Measurements from ENCODE around the gene UROC1.

Gene UROC1

GRCh38 chr3:126517291-126517951 lies at the start of gene UROC1:
TSS of gene UROC1 (minus strand) at chr3:126517773. CDS start at chr3:126517719, 54 bp downstream.
- H3K27ac Mint-ChIP-seq: no peak within 1 kb of the TSS
- no peak for DNase-seq (ENCODE audit: low spot score)
- no peak within 1 kb of the TSS for H3K4me3 Mint-ChIP-seq
- H3K27me3 Mint-ChIP-seq (ENCODE audit: low read depth): peaks cover 5% of the 10 kb centered on the region
- H3K9me3 Mint-ChIP-seq: no peaks in the 10 kb centered on the region
- no peaks in the 10 kb centered on the region for H3K36me3 Mint-ChIP-seq (ENCODE audit: low read depth)
- H3K4me1 Mint-ChIP-seq (ENCODE audit: low read depth): no peaks in the 10 kb centered on the region

- H3K9me3 Mint-ChIP-seq: no peaks in the 10 kb centered on the region
- no peak overlapping the region for H3K27ac Mint-ChIP-seq
- DNase-seq (ENCODE audit: low spot score): no peak
- peaks cover 37% of the 10 kb centered on the region for H3K27me3 Mint-ChIP-seq (ENCODE audit: low read depth)
- no peaks in the 10 kb centered on the region for H3K36me3 Mint-ChIP-seq (ENCODE audit: low read depth)
- no peak overlapping the region for H3K4me3 Mint-ChIP-seq
- H3K4me1 Mint-ChIP-seq (ENCODE audit: low read depth): no peaks in the 10 kb centered on the region
Observed at GRCh38 chr3:126562737-126563276, 45.2 kb upstream of the UROC1 start.

GRCh38 chr3:126558336-126559071 lies 40.9 kb upstream of the UROC1 start, which contains the start of gene C3orf22:
TSS of gene C3orf22 (minus strand) at chr3:126558932. CDS start at chr3:126553390, 5,542 bp downstream.
- H3K9me3 Mint-ChIP-seq: no peaks in the 10 kb centered on the region
- H3K4me3 Mint-ChIP-seq: no peak within 1 kb of the TSS
- peaks cover 21% of the 10 kb centered on the region for H3K27me3 Mint-ChIP-seq (ENCODE audit: low read depth)
- H3K27ac Mint-ChIP-seq: no peak within 1 kb of the TSS
- no peaks in the 10 kb centered on the region for H3K4me1 Mint-ChIP-seq (ENCODE audit: low read depth)
- DNase-seq (ENCODE audit: low spot score): no peak
- H3K36me3 Mint-ChIP-seq (ENCODE audit: low read depth): no peaks in the 10 kb centered on the region

- H3K27me3 Mint-ChIP-seq (ENCODE audit: low read depth): peaks cover 19% of the 10 kb centered on the region
- no peaks in the 10 kb centered on the region for H3K4me1 Mint-ChIP-seq (ENCODE audit: low read depth)
- no peak for DNase-seq (ENCODE audit: low spot score)
- no peaks in the 10 kb centered on the region for H3K9me3 Mint-ChIP-seq
- H3K36me3 Mint-ChIP-seq (ENCODE audit: low read depth): no peaks in the 10 kb centered on the region
- no peak overlapping the region for H3K27ac Mint-ChIP-seq
- no peak overlapping the region for H3K4me3 Mint-ChIP-seq
Observed at GRCh38 chr3:126557761-126558160, 40.2 kb upstream of the UROC1 start.

DNA sequence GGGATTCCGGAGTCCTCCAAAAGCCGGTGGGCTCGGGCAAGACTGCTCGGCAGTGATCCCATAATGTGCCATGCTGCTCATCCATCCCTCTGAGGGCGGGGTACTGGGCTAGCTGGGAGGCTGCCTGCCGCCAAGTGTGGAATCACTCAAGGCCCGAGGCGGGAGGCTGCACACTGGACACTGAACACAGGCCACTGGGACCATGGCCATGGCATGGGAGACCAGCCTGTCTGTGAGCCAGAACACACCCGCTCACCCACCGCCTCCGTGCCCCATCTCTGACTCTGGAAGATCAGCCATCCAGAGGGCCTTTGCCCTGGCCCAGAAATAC lies 39.8 kb upstream of the UROC1 start:
- peaks cover 15% of the 10 kb centered on the region for H3K27me3 Mint-ChIP-seq (ENCODE audit: low read depth)
- no peaks in the 10 kb centered on the region for H3K4me1 Mint-ChIP-seq (ENCODE audit: low read depth)
- no peak for DNase-seq (ENCODE audit: low spot score)
- H3K4me3 Mint-ChIP-seq: no peak overlapping the region
- H3K36me3 Mint-ChIP-seq (ENCODE audit: low read depth): no peaks in the 10 kb centered on the region
- no peak overlapping the region for H3K27ac Mint-ChIP-seq
- H3K9me3 Mint-ChIP-seq: no peaks in the 10 kb centered on the region

GRCh38 chr3:126556637-126557414 lies 39.3 kb upstream of the UROC1 start:
- no peaks in the 10 kb centered on the region for H3K9me3 Mint-ChIP-seq
- no peaks in the 10 kb centered on the region for H3K36me3 Mint-ChIP-seq (ENCODE audit: low read depth)

GRCh38 chr3:126555795-126556636 lies 38.4 kb upstream of the UROC1 start:
- no peak for DNase-seq (ENCODE audit: low spot score)
- Mint-ChIP-seq H3K9me3 (no peaks in the 10 kb centered on the region), H3K4me3 (no peak overlapping the region), H3K27ac (no peak overlapping the region), H3K4me1 (ENCODE audit: low read depth) (no peaks in the 10 kb centered on the region), H3K36me3 (ENCODE audit: low read depth) (no peaks in the 10 kb centered on the region), H3K27me3 (ENCODE audit: low read depth) (peaks cover 7% of the 10 kb centered on the region)

More at GRCh38 chr3:126556637-126557414, 39.3 kb upstream of the UROC1 start:
- Mint-ChIP-seq H3K4me3 (no peak overlapping the region), H3K27me3 (ENCODE audit: low read depth) (peaks cover 11% of the 10 kb centered on the region), H3K4me1 (ENCODE audit: low read depth) (no peaks in the 10 kb centered on the region), H3K27ac (no peak overlapping the region)
- no peak for DNase-seq (ENCODE audit: low spot score)

DNA sequence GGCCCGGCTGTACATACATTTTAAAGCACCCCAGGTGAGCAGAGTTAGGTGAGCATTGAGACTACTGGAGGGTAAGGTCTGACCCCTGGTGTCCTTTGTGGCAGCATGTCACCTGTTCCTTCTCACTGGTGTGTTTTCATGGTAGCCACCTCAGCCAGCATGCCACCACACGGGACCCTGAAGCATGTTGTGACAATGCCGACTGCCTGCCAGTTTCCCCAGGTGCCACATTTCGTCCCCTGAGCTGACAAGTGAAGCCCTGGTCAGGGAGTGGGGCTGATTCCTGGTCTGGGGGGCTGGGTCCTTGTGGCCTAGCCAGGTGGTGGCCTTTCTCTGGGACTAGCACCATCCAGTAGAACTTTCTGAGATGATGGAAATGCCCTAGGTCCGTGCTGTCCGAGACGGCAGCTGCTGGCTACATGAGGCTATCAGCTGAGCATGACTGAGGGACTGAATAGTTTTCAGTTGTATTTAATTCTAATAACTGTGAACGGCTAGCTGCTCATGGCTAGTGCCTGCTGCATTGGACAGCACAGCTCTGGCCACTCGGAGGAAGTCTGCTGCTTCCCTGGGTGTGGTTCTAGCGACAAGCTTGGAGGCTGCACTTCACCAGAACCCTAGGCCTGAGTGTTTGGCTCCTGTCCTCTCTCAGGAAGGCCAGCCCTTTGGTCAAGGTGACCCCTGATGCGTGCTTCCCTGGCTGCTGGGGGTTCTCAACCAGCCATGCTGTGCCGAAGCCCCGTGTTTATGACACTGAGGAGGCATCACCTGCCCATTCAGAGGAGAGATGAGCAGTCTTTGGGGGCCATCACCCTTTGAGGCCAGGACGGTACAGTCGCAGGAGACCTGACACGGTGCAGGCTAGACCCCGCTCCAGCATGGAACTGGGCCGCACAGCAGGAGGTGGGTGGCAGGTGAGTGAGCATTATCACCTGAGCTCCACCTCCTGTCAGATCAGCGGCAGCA lies 37.3 kb upstream of the UROC1 start:
- H3K9me3 Mint-ChIP-seq: no peaks in the 10 kb centered on the region
- H3K27me3 Mint-ChIP-seq (ENCODE audit: low read depth): no peaks in the 10 kb centered on the region
- H3K36me3 Mint-ChIP-seq (ENCODE audit: low read depth): no peaks in the 10 kb centered on the region
- H3K4me1 Mint-ChIP-seq (ENCODE audit: low read depth): no peaks in the 10 kb centered on the region
- no peak overlapping the region for H3K27ac Mint-ChIP-seq
- DNase-seq (ENCODE audit: low spot score): no peak
- no peak overlapping the region for H3K4me3 Mint-ChIP-seq

DNA sequence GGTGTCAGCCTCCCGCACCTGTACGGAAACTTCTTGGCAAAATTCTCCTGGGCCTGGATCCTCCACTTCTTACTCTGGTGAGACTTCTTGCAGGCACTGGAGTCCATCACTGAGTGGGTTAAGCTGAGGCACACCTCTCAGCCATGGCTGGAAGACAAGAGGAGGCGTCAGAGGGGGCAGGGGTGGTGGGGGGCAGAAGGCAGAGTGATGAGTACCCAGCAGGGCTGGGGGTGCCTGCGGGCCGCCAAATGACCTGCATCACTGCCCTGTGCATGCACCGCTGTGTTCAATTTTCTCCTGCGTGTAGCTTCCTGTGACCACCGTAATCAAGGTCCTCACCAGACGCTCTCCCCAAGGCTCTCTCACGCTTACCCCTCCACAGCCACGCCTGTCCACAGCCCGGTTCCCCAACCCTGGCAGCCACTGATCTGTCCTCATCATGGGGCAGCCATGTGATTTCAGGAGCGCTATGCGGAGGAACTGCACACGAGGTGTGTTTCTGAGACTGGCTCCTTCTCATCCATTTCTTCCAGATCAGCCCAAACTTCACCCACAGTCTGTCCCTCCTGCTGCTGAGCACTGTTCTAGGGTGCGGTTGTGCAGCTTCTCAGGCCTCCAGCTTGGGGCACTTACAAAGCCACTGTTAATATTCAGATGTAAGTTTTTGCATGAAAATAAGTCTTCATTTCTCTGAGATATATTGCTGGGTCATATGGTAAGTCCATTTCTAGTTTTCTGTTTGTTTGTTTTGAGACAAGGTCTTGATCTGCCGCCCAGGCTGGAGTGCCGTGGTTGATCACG lies 35.9 kb upstream of the UROC1 start:
- Mint-ChIP-seq H3K27ac (no peak overlapping the region), H3K4me3 (no peak overlapping the region), H3K27me3 (ENCODE audit: low read depth) (no peaks in the 10 kb centered on the region), H3K36me3 (ENCODE audit: low read depth) (no peaks in the 10 kb centered on the region), H3K4me1 (ENCODE audit: low read depth) (no peaks in the 10 kb centered on the region), H3K9me3 (no peaks in the 10 kb centered on the region)
- no peak for DNase-seq (ENCODE audit: low spot score)

DNA sequence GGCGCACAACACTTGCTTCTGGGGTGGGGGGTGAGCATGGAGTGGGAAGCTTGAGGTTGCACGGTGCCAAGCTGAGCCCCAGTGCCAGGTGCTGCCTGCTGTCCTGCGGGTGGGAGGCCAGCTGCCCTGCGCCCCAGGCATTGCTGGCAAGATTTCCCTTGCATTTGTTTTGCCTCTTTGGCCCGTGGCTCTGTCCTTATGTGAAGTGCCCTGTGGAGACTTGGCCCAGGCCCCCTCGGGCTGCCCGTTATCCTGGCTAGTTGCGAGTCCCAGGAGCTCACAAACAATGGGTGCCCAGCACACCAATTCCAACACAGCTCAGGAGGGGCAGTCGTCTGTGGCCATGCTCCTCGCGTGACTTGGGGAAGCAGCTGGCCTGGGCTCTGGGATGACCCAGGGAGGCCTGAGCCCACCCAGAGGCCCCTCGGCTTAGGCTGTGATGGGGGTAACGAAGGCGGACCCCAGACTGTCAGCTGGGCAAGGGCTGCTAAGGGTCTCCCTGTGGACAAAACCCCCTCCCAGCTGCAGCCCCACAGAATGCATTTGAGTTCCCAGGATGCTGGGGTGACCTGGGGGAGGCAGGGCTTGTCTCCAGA lies 35.2 kb upstream of the UROC1 start:
- no peak overlapping the region for H3K4me3 Mint-ChIP-seq
- H3K27me3 Mint-ChIP-seq (ENCODE audit: low read depth): no peaks in the 10 kb centered on the region
- no peaks in the 10 kb centered on the region for H3K4me1 Mint-ChIP-seq (ENCODE audit: low read depth)
- no peaks in the 10 kb centered on the region for H3K36me3 Mint-ChIP-seq (ENCODE audit: low read depth)
- no peak overlapping the region for H3K27ac Mint-ChIP-seq
- H3K9me3 Mint-ChIP-seq: no peaks in the 10 kb centered on the region
- no peak for DNase-seq (ENCODE audit: low spot score)

- no peaks in the 10 kb centered on the region for H3K27me3 Mint-ChIP-seq (ENCODE audit: low read depth)
- no peak overlapping the region for H3K27ac Mint-ChIP-seq
- H3K4me3 Mint-ChIP-seq: no peak overlapping the region
- no peaks in the 10 kb centered on the region for H3K4me1 Mint-ChIP-seq (ENCODE audit: low read depth)
- DNase-seq (ENCODE audit: low spot score): no peak
- H3K36me3 Mint-ChIP-seq (ENCODE audit: low read depth): no peaks in the 10 kb centered on the region
- H3K9me3 Mint-ChIP-seq: no peaks in the 10 kb centered on the region
Observed at GRCh38 chr3:126551839-126552687, 34.5 kb upstream of the UROC1 start.

All from T-helper 2 cell treated with Interferon-gamma antibody and Interleukin-4, amounts not matched to agents 5 μg/mL and 100 μg/mL, for 36 hours (primary cell).